K562 (cell line): ENCODE results near the gene WWOX. TPM values are rescaled to one million over a fixed set of nuclear protein-coding genes. Genes with fewer than 3 reads are reported as not detected.

Source experiments
- ATAC-seq: fragments of 200-7000 bp; cut with Tn5 transposase; 3 replicates; pipeline ENCODE4 v1.9.1; 2020; ENCODE audit warnings: moderate library complexity
- BruUV-seq: library from RNA; stranded (reverse); fragments of 400-500 nt; replicated peaks from 2 replicates; lab custom pipeline; 2021; lab: Mats Ljungman, UMichigan
- CTCF ChIA-PET: fragments of 300-600 bp; formaldehyde crosslinking; extraction: SDS; loops from one replicate; lab custom pipeline; 2021; ENCODE audit warnings: low intra/inter-chr PET ratio; lab: Yijun Ruan, JAX
- POLR2A ChIA-PET: fragments of 300-600, 350-650 bp; sonication (Branson Sonifier 250); formaldehyde crosslinking; extraction: SDS; loops from one replicate; lab custom pipeline; 2021; ENCODE audit warnings: antibody characterized with exemption, inconsistent platforms; lab: Yijun Ruan, JAX
- DNase-seq, 4 experiments: peaks; one replicate each; pipeline versions ENCODE4 v3.0.0 to v3.0.0-alpha.2; 2011 to 2018; ENCODE audit warnings: low spot score in 3 of 4, mixed read lengths in 3 of 4; ENCODE audit errors: extremely low read depth in 1 of 4
- FAIRE-seq: peaks from 2 replicates; lab custom pipeline; 2011; peaks lifted over from hg19 to GRCh38; lab: Jason Lieb, UNC
- H2AFZ ChIP-seq: 2 replicates; pipeline ENCODE4 v1.6.0; 2011; ENCODE audit warnings: low read depth, low read length, control low read depth, inconsistent platforms
- H3K27ac ChIP-seq: fragments of 200-600 bp; 3 replicates; pipeline ENCODE4 v1.8.0; 2011; ENCODE audit warnings: low read depth, mild to moderate bottlenecking, control low read depth, inconsistent platforms, low read length, moderate library complexity, mixed read lengths; ENCODE audit errors: extremely low read depth
- H3K27me3 ChIP-seq, 2 experiments: fragments of 300-600 bp in 1 of 2; 2 replicates in 1 of 2; 3 replicates in 1 of 2; pipeline versions ENCODE4 v1.6.0 to v1.8.0; 2011; ENCODE audit warnings: inconsistent platforms in 2 of 2, low read length in 2 of 2, mild to moderate bottlenecking in 1 of 2, mixed read lengths in 1 of 2, moderate library complexity in 1 of 2; ENCODE audit not compliant: control insufficient read depth in 2 of 2, insufficient read depth in 2 of 2
- H3K36me3 ChIP-seq: fragments of 300-600 bp; 3 replicates; pipeline ENCODE4 v1.8.0; 2011; ENCODE audit warnings: mild to moderate bottlenecking, low read length, inconsistent platforms; ENCODE audit not compliant: control insufficient read depth, insufficient read depth
- H3K4me1 ChIP-seq, 2 experiments: fragments of 200-600 bp in 1 of 2; replicated peaks in 1 of 2; 2 replicates in 1 of 2; 3 replicates in 1 of 2; pipeline versions ENCODE4 v1.5.1 to v1.8.0; 2011; ENCODE audit warnings: inconsistent platforms in 2 of 2, low read length in 2 of 2, mild to moderate bottlenecking in 1 of 2, mixed read lengths in 1 of 2, moderate library complexity in 1 of 2; ENCODE audit not compliant: control insufficient read depth in 2 of 2, insufficient read depth in 2 of 2
- H3K4me2 ChIP-seq: 2 replicates; pipeline ENCODE4 v1.6.1; 2011; ENCODE audit warnings: low read length, control low read depth, inconsistent platforms, mixed read lengths; ENCODE audit not compliant: insufficient read depth
- H3K4me3 ChIP-seq: fragments of 200-600 bp; sonication (generic), shearing (Covaris generic); 2 replicates; pipeline ENCODE4 v1.5.1; 2016; ENCODE audit warnings: control low read depth, inconsistent platforms
- H3K79me2 ChIP-seq: fragments of 200-600 bp; 3 replicates; pipeline ENCODE4 v1.8.0; 2011; ENCODE audit warnings: low read length, inconsistent platforms; ENCODE audit not compliant: control insufficient read depth, insufficient read depth
- H3K9ac ChIP-seq, 2 experiments: 2 replicates each; pipeline versions ENCODE4 v1.6.0 to v1.6.1; 2011; ENCODE audit warnings: low read depth in 2 of 2, low read length in 2 of 2, control low read depth in 1 of 2, inconsistent platforms in 1 of 2, mild to moderate bottlenecking in 1 of 2, mixed read lengths in 1 of 2; ENCODE audit not compliant: insufficient read depth in 1 of 2
- H3K9me1 ChIP-seq: one replicate; pipeline ENCODE4 v1.6.0; 2011; ENCODE audit warnings: inconsistent platforms, mild to moderate bottlenecking, low read length, moderate library complexity; ENCODE audit not compliant: control insufficient read depth, insufficient read depth
- H3K9me3 ChIP-seq: replicated peaks from 2 replicates; pipeline ENCODE4 v1.5.1; 2011; ENCODE audit warnings: low read depth, low read length, inconsistent platforms; ENCODE audit not compliant: control insufficient read depth, insufficient read depth
- H4K20me1 ChIP-seq: replicated peaks from 2 replicates; pipeline ENCODE4 v1.6.1; 2011; ENCODE audit warnings: low read length, inconsistent platforms, mixed read lengths; ENCODE audit not compliant: control insufficient read depth, insufficient read depth
- CTCF ChIP-seq, 3 experiments: IDR thresholded peaks in 2 of 3; conservative IDR thresholded peaks in 1 of 3; 2 replicates each; pipeline ENCODE4 v1.5.1; 2011 to 2012; ENCODE audit warnings: low read length in 3 of 3, mild to moderate bottlenecking in 3 of 3, control low read depth in 2 of 3, improper control_type of control experiment in 1 of 3, inconsistent platforms in 1 of 3, low read depth in 1 of 3, mixed read lengths in 1 of 3, moderate library complexity in 1 of 3; ENCODE audit not compliant: insufficient read depth in 2 of 3
- CTCFL ChIP-seq: IDR thresholded peaks from 2 replicates; pipeline ENCODE4 v1.6.1; 2011; ENCODE audit warnings: borderline replicate concordance, low read depth, mild to moderate bottlenecking, moderate library complexity, low read length; ENCODE audit not compliant: insufficient read depth, poor library complexity, severe bottlenecking
- FOXO4 ChIP-seq: fragments of 450-650 bp; formaldehyde crosslinking; IDR thresholded peaks from 2 replicates; pipeline ENCODE4 v1.4.0; 2020; ENCODE audit warnings: mild to moderate bottlenecking, moderate library complexity
- GTF2E2 ChIP-seq: fragments of 200-800 bp; sonication (Bioruptor generic); IDR thresholded peaks from 2 replicates; pipeline ENCODE4 v1.6.1; 2016; ENCODE audit warnings: missing genetic modification characterization, missing compliant biosample characterization
- GTF2F1 ChIP-seq: IDR thresholded peaks from 2 replicates; pipeline ENCODE4 v1.6.1; 2011; ENCODE audit warnings: low read depth, low read length, improper control_type of control experiment
- PCBP1 ChIP-seq: fragments of 200-400 bp; formaldehyde crosslinking; IDR thresholded peaks from 2 replicates; pipeline ENCODE4 v1.6.1; 2018; ENCODE audit warnings: mild to moderate bottlenecking, low read depth, low read length; ENCODE audit not compliant: poor library complexity, severe bottlenecking
- PHF8 ChIP-seq: fragments of 200-600 bp; sonication (generic); IDR thresholded peaks from 2 replicates; pipeline ENCODE4 v1.6.1; 2012; ENCODE audit warnings: mixed run types, mild to moderate bottlenecking, inconsistent platforms, low read length, moderate library complexity, borderline replicate concordance
- PRMT5 ChIP-seq: sonication (generic); formaldehyde crosslinking; IDR thresholded peaks from 2 replicates; pipeline ENCODE4 v1.5.0; 2020; ENCODE audit warnings: missing genetic modification reagents
- RFX5 ChIP-seq: IDR thresholded peaks from 2 replicates; pipeline ENCODE4 v1.6.1; 2011; ENCODE audit warnings: low read depth, mild to moderate bottlenecking, improper control_type of control experiment, low read length
- SNAPC5 ChIP-seq: fragments of 250-450 bp; sonication (Bioruptor Pico); IDR thresholded peaks from 2 replicates; pipeline ENCODE4 v1.8.0; 2021; ENCODE audit warnings: moderate library complexity, mild to moderate bottlenecking, inconsistent platforms
- SP1 ChIP-seq: sonication (generic); formaldehyde crosslinking; IDR thresholded peaks from 2 replicates; pipeline ENCODE4 v1.8.1; 2022; ENCODE audit warnings: mild to moderate bottlenecking, missing genetic modification reagents
- ZNF134 ChIP-seq: fragments of 250-450 bp; sonication (Bioruptor Pico); conservative IDR thresholded peaks from 2 replicates; pipeline ENCODE4 v1.4.0; 2020
- ZNF311 ChIP-seq: fragments of 250-450 bp; sonication (Bioruptor Pico); IDR thresholded peaks from 2 replicates; pipeline ENCODE4 v1.4.0; 2020; ENCODE audit warnings: mild to moderate bottlenecking, moderate library complexity
- ZNF316 ChIP-seq: fragments of 450-650 bp; IDR thresholded peaks from 2 replicates; pipeline ENCODE4 v1.6.1; 2016
- ZNF717 ChIP-seq: fragments of 250-450 bp; sonication (Bioruptor Pico); IDR thresholded peaks from 2 replicates; pipeline ENCODE4 v1.5.0; 2021
- WGBS: fragments of 100-300 bp; shearing (Covaris generic); methylation state at CpG from one replicate; pipeline ENCODE4 v1.1.6; 2016; ENCODE audit warnings: low coverage, mixed read lengths; ENCODE audit not compliant: insufficient coverage; ENCODE audit errors: missing lambda C conversion rate; 5-methylcytosine and 5-hydroxymethylcytosine counted together
- in situ Hi-C: fragments of 300-500 bp; cut with MboI; formaldehyde crosslinking; loops from 4 replicates; pipeline ENCODE4 v1.15.0; 2018; ENCODE audit warnings: inconsistent platforms, mixed read lengths
- intact Hi-C: fragments of 100-400 bp; cut with micrococcal nuclease; formaldehyde crosslinking; loops from 2 replicates; pipeline ENCODE4 v1.14.2; 2022
- polyA plus RNA-seq, 8 experiments: library from polyadenylated mRNA; depleted of rRNA in 4 of 8; stranded (reverse) in 5 of 8; unstranded in 3 of 8; fragments of >200 nt; fragmentation: Nextera tagmentation in 2 of 8; fragmentation: Illumina TruSeq in 1 of 8; extraction: Ambion mirVana in 2 of 8; extraction: Trizol in 1 of 8; gene quantifications; 2 replicates each; pipeline versions ENCODE4 v1.2.1 to v1.2.3, GENCODE V29; 2011 to 2014; ENCODE audit warnings: inconsistent platforms in 1 of 8, missing spikeins in 1 of 8
- total RNA-seq, 7 experiments: library from RNA; depleted of rRNA in 6 of 7; stranded (reverse); fragments of >200 nt in 6 of 7; fragmentation: Illumina TruSeq in 2 of 7; extraction: Trizol in 2 of 7; gene quantifications; 2 replicates each; pipeline versions ENCODE4 v1.2.1 to v1.2.3, GENCODE V29; 2011 to 2021; ENCODE audit warnings: low replicate concordance in 1 of 7

Gene WWOX
- total and polyA plus RNA-seq, 9 of the 15 experiments (the other 6 are each of a cell fraction or from before 2014, with no cell fraction given) = 1.6 to 22.7 (median 8.1) TPM

- peak in 2 of 3 experiments; percentile 2 to 10; a peak in 1 of 6 replicates for TF ChIP-seq CTCF (IDR thresholded peaks at IDR 0.05 in 2 of 3, conservative IDR thresholded peaks at IDR 0.05 in 1 of 3; ENCODE audit: insufficient read depth in 2 of 3, low read depth in 1 of 3, low read length in 3 of 3)
Measured at GRCh38 chr16:78240459-78241222, 141.2 kb downstream of the WWOX start (continued).

GRCh38 chr16:78242239-78242630 is 142.8 kb downstream of the WWOX start:
- ATAC-seq = no peak
- Histone ChIP-seq H3K79me2 (no peaks in the 10 kb centered on the region), H3K4me3 (no peak overlapping the region), H3K9ac (no peak overlapping the region), H3K4me2 (no peak overlapping the region), H2AFZ (no peak overlapping the region), H3K9me1 (no peaks in the 10 kb centered on the region), H3K9me3 (no peaks in the 10 kb centered on the region), H3K27ac (no peak overlapping the region), H4K20me1 (no peaks in the 10 kb centered on the region), H3K36me3 (no peaks in the 10 kb centered on the region), H3K4me1 (no peaks in the 10 kb centered on the region), H3K27me3 (peaks cover 6 to 34% of the 10 kb centered on the region in 2 experiments; a peak in 3 of 5 replicates)
- intact Hi-C loops = no loop called here
- no peak for DNase-seq
- POLR2A ChIA-PET = no interaction called here
- CTCF ChIA-PET = no interaction called here
- WGBS = 1% methylated on average over 5 of the region's 5 CpGs
- no peak for FAIRE-seq
- in situ Hi-C loops = no loop called here
- no TSS peak for BruUV-seq
- no peak for TF ChIP-seq GTF2E2 (tag)
- no peak for TF ChIP-seq GTF2F1
- TF ChIP-seq PRMT5 = no peak
- no peak for TF ChIP-seq PCBP1
- no peak for TF ChIP-seq ZNF311 (CRISPR knock-in tag)
- no peak for TF ChIP-seq FOXO4 (CRISPR knock-in tag)
- no peak for TF ChIP-seq ZNF134 (CRISPR knock-in tag)
- TF ChIP-seq RFX5 = no peak
- no peak for TF ChIP-seq PHF8
- TF ChIP-seq CTCFL = no peak
- TF ChIP-seq SP1 (CRISPR knock-in tag) = no peak
- no peak for TF ChIP-seq ZNF316
- no peak for TF ChIP-seq ZNF717 (CRISPR knock-in tag)
- TF ChIP-seq SNAPC5 (CRISPR knock-in tag) = no peak
